Psoas muscle (tissue), 8 donors: ENCODE measurements around the gene SP1. TPM values are rescaled to one million over a fixed set of nuclear protein-coding genes. Genes with fewer than 3 reads are reported as not detected.

Source experiments
- ATAC-seq, 4 donors: fragments of 200-7000 bp; cut with Tn5 transposase; one replicate each; pipeline ENCODE4 v1.9.1; 2020; ENCODE audit warnings: moderate library complexity in 3 of 4, mild to moderate bottlenecking in 2 of 4
- DNase-seq, 2 donors: peaks; one replicate each; pipeline ENCODE4 v3.0.0-alpha.2; 2020
- H3K27ac ChIP-seq: fragments of 200-600 bp; one replicate; pipeline ENCODE4 v1.8.0; 2022
- H3K27me3 ChIP-seq, 3 donors: fragments of 200-600 bp in 1 of 3; one replicate each; pipeline versions ENCODE4 v1.6.1 to v1.8.0; 2013 to 2022; ENCODE audit warnings: low read length in 2 of 3, mild to moderate bottlenecking in 2 of 3, moderate library complexity in 1 of 3; ENCODE audit not compliant: insufficient read depth in 3 of 3
- H3K36me3 ChIP-seq, 2 donors: fragments of 200-600 bp in 1 of 2; one replicate each; pipeline versions ENCODE4 v1.6.1 to v1.8.0; 2013 to 2022; ENCODE audit warnings: low read depth in 1 of 2, mild to moderate bottlenecking in 1 of 2, moderate library complexity in 1 of 2; ENCODE audit not compliant: insufficient read depth in 1 of 2
- H3K4me1 ChIP-seq: fragments of 200-600 bp; one replicate; pipeline ENCODE4 v1.8.0; 2022
- H3K4me3 ChIP-seq: fragments of 200-600 bp; one replicate; pipeline ENCODE4 v1.8.0; 2022; ENCODE audit warnings: mild to moderate bottlenecking
- H3K9me3 ChIP-seq: fragments of 200-600 bp; one replicate; pipeline ENCODE4 v1.8.0; 2022
- WGBS, 3 donors: extraction: QIAGEN DNeasy Blood & Tissue Kit; methylation state at CpG; one replicate each; pipeline versions ENCODE4 v1.1.6 to v1.1.7; 2013; 5-methylcytosine and 5-hydroxymethylcytosine counted together
- intact Hi-C, 2 donors: fragments of 100-400 bp; cut with DNase I; formaldehyde crosslinking; loops; one replicate each; pipeline versions ENCODE4 v1.11.0 to v1.14.2; 2022
- polyA plus RNA-seq, 3 donors: library from polyadenylated mRNA; stranded (reverse); fragments of 200-250 nt; gene quantifications; one replicate each; pipeline ENCODE4 v1.2.3, GENCODE V29; 2013
- total RNA-seq, 4 donors: library from RNA; stranded (reverse); fragmentation: NEBNext Ultra II Directional in 2 of 4; extraction: Animal tissue kit (Norgen Biotek cat#: 25700) in 2 of 4; gene quantifications; one replicate each; pipeline versions ENCODE4 v1.2.1 to v1.2.4, GENCODE V29; 2021 to 2023
- TF ChIP-seq, protein P1 (sequence below): fragments of 200-600 bp; IDR thresholded peaks from one replicate; pipeline ENCODE4 v1.8.0; 2022; ENCODE audit warnings: antibody characterized with exemption
- donor health status: healthy with polysubstance abuse.
- donor health status: DM: no; HTN: no; CAD: no; lungs with moderate emphysema.
- donor health status: Bipolar disorder and iron deficiency.
- donor health status: healthy.
- donor health status: DM: yes; HTN: yes; CAD: no.
- donor health status: DM: no; HTN: no; CAD: no.
- donor health status: DM: no; HTN: no; CAD: no.
- donor health status: DM: yes; HTN: yes; CAD: no.

SP1 gene
- total and polyA plus RNA-seq, 7 donors: 10.2 to 48.0 (median 39.0) TPM

DNA sequence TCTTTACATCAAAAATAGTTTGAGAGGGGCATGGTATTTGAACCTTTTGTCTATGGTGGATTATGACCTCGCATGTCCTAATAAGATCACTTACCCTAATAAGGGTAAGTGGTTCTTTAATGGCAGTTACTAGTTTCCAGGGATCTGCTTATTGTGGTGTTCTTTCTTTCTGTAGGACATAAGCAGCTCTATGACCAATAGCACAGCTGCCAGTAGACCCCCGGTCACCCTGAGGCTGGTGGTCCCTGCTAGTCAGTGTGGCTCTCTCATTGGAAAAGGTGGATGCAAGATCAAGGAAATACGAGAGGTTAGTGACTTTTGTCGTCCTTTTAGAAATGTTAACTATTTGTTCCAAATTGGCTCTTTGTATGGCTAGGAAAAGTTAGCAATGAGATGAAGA lies 79.1 kb downstream of the SP1 start:
- TF ChIP-seq, protein P1, sequence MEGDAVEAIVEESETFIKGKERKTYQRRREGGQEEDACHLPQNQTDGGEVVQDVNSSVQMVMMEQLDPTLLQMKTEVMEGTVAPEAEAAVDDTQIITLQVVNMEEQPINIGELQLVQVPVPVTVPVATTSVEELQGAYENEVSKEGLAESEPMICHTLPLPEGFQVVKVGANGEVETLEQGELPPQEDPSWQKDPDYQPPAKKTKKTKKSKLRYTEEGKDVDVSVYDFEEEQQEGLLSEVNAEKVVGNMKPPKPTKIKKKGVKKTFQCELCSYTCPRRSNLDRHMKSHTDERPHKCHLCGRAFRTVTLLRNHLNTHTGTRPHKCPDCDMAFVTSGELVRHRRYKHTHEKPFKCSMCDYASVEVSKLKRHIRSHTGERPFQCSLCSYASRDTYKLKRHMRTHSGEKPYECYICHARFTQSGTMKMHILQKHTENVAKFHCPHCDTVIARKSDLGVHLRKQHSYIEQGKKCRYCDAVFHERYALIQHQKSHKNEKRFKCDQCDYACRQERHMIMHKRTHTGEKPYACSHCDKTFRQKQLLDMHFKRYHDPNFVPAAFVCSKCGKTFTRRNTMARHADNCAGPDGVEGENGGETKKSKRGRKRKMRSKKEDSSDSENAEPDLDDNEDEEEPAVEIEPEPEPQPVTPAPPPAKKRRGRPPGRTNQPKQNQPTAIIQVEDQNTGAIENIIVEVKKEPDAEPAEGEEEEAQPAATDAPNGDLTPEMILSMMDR: no peak
- 48 to 64% (median 51%) methylated on average over 4 of the region's 4 CpGs for WGBS, 3 donors
- intact Hi-C loops: loop anchor here in 1 of 2 donors (5.0 kb wide), 1 partner anchor 33 kb away; no protein-coding TSS in a partner anchor
- DNase-seq (no peak), ATAC-seq (no peak)
- Histone ChIP-seq H3K27ac (no peak overlapping the region), H3K36me3 (peaks cover 42 to 100% of the 10 kb centered on the region in 2 donors), H3K4me3 (no peak overlapping the region), H3K27me3 (no peaks in the 10 kb centered on the region), H3K9me3 (no peaks in the 10 kb centered on the region), H3K4me1 (peaks cover 81% of the 10 kb centered on the region)

DNA sequence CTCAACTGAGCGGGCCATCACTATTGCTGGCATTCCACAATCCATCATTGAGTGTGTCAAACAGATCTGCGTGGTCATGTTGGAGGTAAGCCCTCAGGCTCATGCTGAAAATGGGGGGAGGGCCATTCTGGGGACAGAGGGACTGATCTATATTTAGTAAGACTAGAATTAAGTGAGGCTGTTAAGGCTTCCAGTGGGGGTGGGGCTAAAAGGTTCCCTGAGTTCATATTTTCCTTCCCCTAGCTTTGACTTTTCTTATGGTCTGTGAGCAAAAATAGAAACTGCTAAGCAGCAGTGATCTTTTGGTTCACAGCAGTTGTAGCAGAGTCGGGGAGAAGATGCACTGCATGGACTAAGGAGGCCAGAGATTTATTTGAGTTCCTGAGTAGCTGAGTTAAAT lies 81.1 kb downstream of the SP1 start:
- peaks cover 86% of the 10 kb centered on the region for H3K4me1 ChIP-seq
- TF ChIP-seq, protein P1: no peak

DNA sequence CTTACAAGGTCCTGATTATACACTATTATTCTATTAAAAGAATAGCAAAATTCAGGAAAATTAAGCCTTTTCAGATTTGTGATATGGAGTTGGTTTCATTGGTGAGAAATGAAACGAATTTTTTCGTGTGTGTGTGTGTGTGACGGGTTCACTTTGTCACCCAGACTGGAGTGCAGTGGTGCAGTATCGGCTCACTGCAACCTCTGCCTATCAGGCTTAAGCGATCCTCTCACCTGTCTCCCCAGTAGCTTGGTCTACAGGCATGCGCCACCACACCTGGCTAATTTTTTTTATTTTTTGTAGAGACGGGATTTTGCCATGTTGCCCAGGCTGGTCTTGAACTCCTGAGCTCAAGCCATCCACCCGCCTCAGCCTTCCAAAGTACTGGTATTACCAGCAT lies 81.6 kb downstream of the SP1 start:
- 45 to 68% (median 50%) methylated on average over 8 of the region's 8 CpGs for WGBS, 3 donors
- H3K27ac ChIP-seq: peak overlapping the region; percentile 64
- H3K4me3 ChIP-seq: peak overlapping the region; percentile 2
- TF ChIP-seq, protein P1: no peak
- ATAC-seq: no peak
- H3K4me1 ChIP-seq: peaks cover 88% of the 10 kb centered on the region
- intact Hi-C loops: no loop called here
- H3K9me3 ChIP-seq: no peaks in the 10 kb centered on the region
- H3K36me3 ChIP-seq: peaks cover 45 to 100% of the 10 kb centered on the region in 2 donors
- H3K27me3 ChIP-seq: no peaks in the 10 kb centered on the region
- no peak for DNase-seq

More for the DNA sequence above, 81.1 kb downstream of the SP1 start:
- 29 to 37% (median 32%) methylated on average over 3 of the region's 3 CpGs for WGBS, 3 donors
- H3K4me3 ChIP-seq: peak overlapping the region; percentile 13
- H3K27me3 ChIP-seq: no peaks in the 10 kb centered on the region
- no peaks in the 10 kb centered on the region for H3K9me3 ChIP-seq
- intact Hi-C loops: no loop called here
- peaks cover 48 to 100% of the 10 kb centered on the region in 2 donors for H3K36me3 ChIP-seq
- ATAC-seq (peak; percentile 83 to 93 (median 88)), DNase-seq (peak; percentile 38 to 73)
- peak overlapping the region; percentile 64 for H3K27ac ChIP-seq

DNA sequence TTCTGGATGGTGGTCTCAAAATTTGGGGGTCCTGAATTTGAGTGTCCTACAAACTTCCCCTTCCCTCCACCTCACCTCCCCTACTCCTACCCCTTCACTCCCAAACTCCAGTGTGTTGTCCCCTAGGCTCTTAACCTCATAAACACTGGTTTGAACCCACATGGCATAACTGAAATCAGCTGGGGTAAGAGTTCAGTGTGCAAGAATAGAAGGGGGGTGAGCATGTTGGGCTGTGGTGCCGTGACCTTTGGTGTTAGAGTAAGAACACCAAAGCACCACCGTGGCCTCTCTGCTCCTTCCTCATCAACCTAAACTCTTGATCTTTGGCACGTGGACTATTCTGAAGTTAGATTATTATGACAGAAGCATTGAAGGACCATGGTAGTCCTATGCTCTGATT lies 83.0 kb downstream of the SP1 start:
- peaks cover 91% of the 10 kb centered on the region for H3K4me1 ChIP-seq
- no peak overlapping the region for H3K4me3 ChIP-seq
- intact Hi-C loops: no loop called here
- peak overlapping the region; percentile 66 for H3K27ac ChIP-seq
- no peaks in the 10 kb centered on the region for H3K9me3 ChIP-seq
- WGBS, 3 donors: 28 to 41% (median 40%) methylated on average over 3 of the region's 3 CpGs
- no peak for DNase-seq
- H3K36me3 ChIP-seq: peaks cover 52 to 100% of the 10 kb centered on the region in 2 donors
- no peaks in the 10 kb centered on the region for H3K27me3 ChIP-seq
- TF ChIP-seq, protein P1: no peak
- ATAC-seq: no peak
